Measurements from ENCODE around the gene NAPSA. TPM values are rescaled to one million over a fixed set of nuclear protein-coding genes. Genes with fewer than 3 reads are reported as not detected.
"Not testable (repeated sequence)": the region's sequence is repeated elsewhere in the genome, so short reads cannot be mapped to it uniquely, and the experiment has no call there.

NAPSA gene
- total RNA-seq, 1 experiment from 2014 or later: 0.11 TPM

DNA sequence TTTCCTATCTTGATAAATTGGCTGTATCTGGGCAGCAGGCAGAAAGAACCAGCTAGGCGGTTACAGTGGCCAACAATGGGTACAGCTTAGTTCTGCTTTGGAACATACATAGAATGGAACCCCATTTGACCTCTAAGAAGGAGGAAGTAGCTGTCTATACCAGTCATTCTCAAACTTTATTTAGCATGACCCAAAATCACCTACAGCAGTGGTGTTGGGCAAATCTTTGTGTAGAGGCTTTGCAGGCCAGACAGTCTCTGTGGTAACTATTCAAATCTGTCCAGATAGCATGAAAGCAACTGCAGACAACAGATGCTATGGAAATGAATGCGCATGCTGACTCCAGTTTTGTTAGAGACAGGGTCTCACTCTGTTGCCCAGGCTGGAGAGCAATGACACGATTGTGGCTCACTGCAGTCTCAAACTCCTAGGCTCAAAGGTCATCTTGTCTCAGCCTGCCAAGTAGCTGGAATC lies 24.3 kb downstream of the NAPSA start:
- peak overlapping the region; percentile 81 for H3K4me2 ChIP-seq (ENCODE audit: low read depth, low read length, poor library complexity, severe bottlenecking)
- H3K27ac ChIP-seq (ENCODE audit: low read length): peak overlapping the region; percentile 95
- peak; percentile 97 for DNase-seq
- no peaks in the 10 kb centered on the region for H3K27me3 ChIP-seq (ENCODE audit: low read length)
- peaks cover 49% of the 10 kb centered on the region for H3K79me2 ChIP-seq (ENCODE audit: low read length)
- peak overlapping the region; percentile 50 for H3K9ac ChIP-seq (ENCODE audit: low read length)
- no peak overlapping the region for H2AFZ ChIP-seq (ENCODE audit: low read length)
- peak overlapping the region; percentile 44 for H3K4me3 ChIP-seq (ENCODE audit: low read length)
- H3K36me3 ChIP-seq (ENCODE audit: insufficient read depth, low read length): peaks cover 48% of the 10 kb centered on the region
- no peaks in the 10 kb centered on the region for H3K9me2 ChIP-seq (replicated peaks; ENCODE audit: insufficient read depth, low read length)
- H3K9me3 ChIP-seq (ENCODE audit: low read length): no peaks in the 10 kb centered on the region; the same call in 1 of the 2 replicates
- H3K4me1 ChIP-seq (ENCODE audit: low read length): peaks cover 82% of the 10 kb centered on the region
- peaks cover 28% of the 10 kb centered on the region; the same call in 1 of the 2 replicates for H4K20me1 ChIP-seq (ENCODE audit: insufficient read depth, low read depth, low read length)

DNA sequence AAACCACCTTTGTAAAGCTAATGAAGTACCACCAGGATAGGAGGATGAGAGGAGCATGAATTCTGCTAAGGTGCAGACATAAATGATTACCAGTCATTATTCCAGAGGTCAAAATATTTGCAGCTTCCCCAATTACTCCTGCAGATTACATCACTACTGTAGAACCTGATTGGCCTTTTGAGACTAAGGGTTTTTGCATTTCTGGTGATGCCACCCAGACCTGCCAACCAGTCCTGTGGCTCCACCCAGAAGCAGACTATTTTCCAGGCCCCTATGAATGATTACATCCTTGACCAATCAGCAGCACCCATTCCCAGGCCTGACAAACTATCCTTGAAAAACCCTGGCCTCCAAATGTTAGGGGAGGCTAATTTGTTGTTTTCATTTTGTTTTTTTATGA lies 25.1 kb downstream of the NAPSA start:
- H3K9ac ChIP-seq (ENCODE audit: low read length): peak overlapping the region; percentile 50
- peak overlapping the region; percentile 95 for H3K27ac ChIP-seq (ENCODE audit: low read length)
- peaks cover 49% of the 10 kb centered on the region for H3K79me2 ChIP-seq (ENCODE audit: low read length)

DNA sequence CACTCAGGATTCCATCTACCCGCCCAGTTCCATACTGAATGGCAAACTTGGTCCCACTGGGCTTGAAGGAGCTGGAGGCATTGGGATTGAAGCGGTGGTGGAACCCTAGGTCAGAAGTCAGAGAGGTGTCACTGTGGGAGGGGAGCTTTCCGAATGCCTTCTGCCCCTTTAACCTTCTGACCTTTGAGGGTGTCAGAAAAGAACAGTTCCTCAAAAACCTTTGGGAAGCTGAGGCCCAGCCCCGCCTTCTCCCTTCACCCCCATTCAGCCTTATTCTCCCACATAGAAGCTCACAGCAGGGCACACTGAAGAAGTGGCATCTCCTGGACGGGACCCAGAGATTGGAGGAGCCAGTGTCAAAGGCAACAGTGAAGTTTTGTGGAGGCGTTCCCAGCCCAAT lies 28.4 kb downstream of the NAPSA start:
- H3K9me3 ChIP-seq (ENCODE audit: low read length); H2AFZ ChIP-seq (ENCODE audit: low read length); H3K9me2 ChIP-seq (replicated peaks; ENCODE audit: insufficient read depth, low read length); H3K27ac ChIP-seq (ENCODE audit: low read length); H3K27me3 ChIP-seq (ENCODE audit: low read length); H3K4me3 ChIP-seq (ENCODE audit: low read length); DNase-seq; H3K9ac ChIP-seq (ENCODE audit: low read length); H3K4me2 ChIP-seq (ENCODE audit: low read depth, low read length, poor library complexity, severe bottlenecking): not testable (repeated sequence)
- Histone ChIP-seq H3K36me3 (ENCODE audit: insufficient read depth, low read length) (peaks cover 61% of the 10 kb centered on the region), H3K4me1 (ENCODE audit: low read length) (peaks cover 87% of the 10 kb centered on the region), H3K79me2 (ENCODE audit: low read length) (peaks cover 31% of the 10 kb centered on the region), H4K20me1 (ENCODE audit: insufficient read depth, low read depth, low read length) (peaks cover 34% of the 10 kb centered on the region; the same call in 1 of the 2 replicates)

More for the DNA sequence above, 25.1 kb downstream of the NAPSA start:
- no peaks in the 10 kb centered on the region for H3K27me3 ChIP-seq (ENCODE audit: low read length)
- no peaks in the 10 kb centered on the region for H3K9me2 ChIP-seq (replicated peaks; ENCODE audit: insufficient read depth, low read length)
- H2AFZ ChIP-seq (ENCODE audit: low read length): no peak overlapping the region
- H3K4me3 ChIP-seq (ENCODE audit: low read length): peak overlapping the region; percentile 44
- peak overlapping the region; percentile 81 for H3K4me2 ChIP-seq (ENCODE audit: low read depth, low read length, poor library complexity, severe bottlenecking)
- no peaks in the 10 kb centered on the region; the same call in 1 of the 2 replicates for H3K9me3 ChIP-seq (ENCODE audit: low read length)
- H3K36me3 ChIP-seq (ENCODE audit: insufficient read depth, low read length): peaks cover 52% of the 10 kb centered on the region
- peaks cover 80% of the 10 kb centered on the region for H3K4me1 ChIP-seq (ENCODE audit: low read length)
- DNase-seq: peak; percentile 73
- H4K20me1 ChIP-seq (ENCODE audit: insufficient read depth, low read depth, low read length): peaks cover 28% of the 10 kb centered on the region; the same call in 1 of the 2 replicates

DNA sequence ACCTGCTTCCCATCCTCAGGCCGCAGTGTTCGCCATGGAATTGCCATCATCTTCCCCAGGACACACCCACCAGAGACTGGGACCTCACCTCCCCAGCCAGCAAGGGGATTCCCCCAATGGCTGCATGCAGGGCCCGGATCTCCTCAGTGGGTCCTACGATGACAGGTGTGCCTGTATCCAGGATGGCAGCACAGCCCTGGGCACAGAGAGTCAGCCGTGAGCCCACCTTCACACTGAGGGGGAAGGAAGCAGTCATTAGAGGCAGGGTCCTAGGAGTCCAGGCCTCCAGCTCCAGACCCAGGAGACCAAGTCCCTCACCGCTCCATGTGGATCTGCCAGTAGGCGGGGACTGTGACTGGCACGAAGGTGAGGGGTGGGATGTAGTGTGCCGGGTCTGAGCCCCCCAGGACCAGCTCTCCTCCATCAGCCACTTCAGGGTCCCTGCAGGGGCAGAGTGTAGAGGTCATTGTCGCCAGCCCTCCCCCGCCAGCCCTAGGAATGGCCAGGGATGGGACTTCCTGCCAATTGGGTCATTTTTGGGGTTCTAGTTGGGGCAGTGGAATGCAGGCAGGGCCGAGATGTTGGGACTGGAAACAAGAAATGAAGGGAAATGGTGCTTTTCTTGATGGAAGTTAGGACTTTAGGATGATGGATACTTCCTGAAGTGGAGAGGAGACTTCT lies 30.6 kb downstream of the NAPSA start:
- no peaks in the 10 kb centered on the region for H3K27me3 ChIP-seq (ENCODE audit: low read length)
- no peak for DNase-seq
- H3K4me3 ChIP-seq (ENCODE audit: low read length): no peak overlapping the region; the same call in 1 of the 2 replicates
- H3K27ac ChIP-seq (ENCODE audit: low read length): peak overlapping the region; percentile 42
- H3K9ac ChIP-seq (ENCODE audit: low read length): no peak overlapping the region
- H4K20me1 ChIP-seq (ENCODE audit: insufficient read depth, low read depth, low read length): peaks cover 26% of the 10 kb centered on the region; the same call in 1 of the 2 replicates
- peak overlapping the region; percentile 5 for H3K4me2 ChIP-seq (ENCODE audit: low read depth, low read length, poor library complexity, severe bottlenecking)
- H3K79me2 ChIP-seq (ENCODE audit: low read length): peaks cover 19% of the 10 kb centered on the region
- peaks cover 85% of the 10 kb centered on the region for H3K4me1 ChIP-seq (ENCODE audit: low read length)
- no peak overlapping the region for H2AFZ ChIP-seq (ENCODE audit: low read length)
- H3K9me3 ChIP-seq (ENCODE audit: low read length): no peaks in the 10 kb centered on the region
- H3K36me3 ChIP-seq (ENCODE audit: insufficient read depth, low read length): peaks cover 53% of the 10 kb centered on the region
- H3K9me2 ChIP-seq (replicated peaks; ENCODE audit: insufficient read depth, low read length): no peaks in the 10 kb centered on the region

DNA sequence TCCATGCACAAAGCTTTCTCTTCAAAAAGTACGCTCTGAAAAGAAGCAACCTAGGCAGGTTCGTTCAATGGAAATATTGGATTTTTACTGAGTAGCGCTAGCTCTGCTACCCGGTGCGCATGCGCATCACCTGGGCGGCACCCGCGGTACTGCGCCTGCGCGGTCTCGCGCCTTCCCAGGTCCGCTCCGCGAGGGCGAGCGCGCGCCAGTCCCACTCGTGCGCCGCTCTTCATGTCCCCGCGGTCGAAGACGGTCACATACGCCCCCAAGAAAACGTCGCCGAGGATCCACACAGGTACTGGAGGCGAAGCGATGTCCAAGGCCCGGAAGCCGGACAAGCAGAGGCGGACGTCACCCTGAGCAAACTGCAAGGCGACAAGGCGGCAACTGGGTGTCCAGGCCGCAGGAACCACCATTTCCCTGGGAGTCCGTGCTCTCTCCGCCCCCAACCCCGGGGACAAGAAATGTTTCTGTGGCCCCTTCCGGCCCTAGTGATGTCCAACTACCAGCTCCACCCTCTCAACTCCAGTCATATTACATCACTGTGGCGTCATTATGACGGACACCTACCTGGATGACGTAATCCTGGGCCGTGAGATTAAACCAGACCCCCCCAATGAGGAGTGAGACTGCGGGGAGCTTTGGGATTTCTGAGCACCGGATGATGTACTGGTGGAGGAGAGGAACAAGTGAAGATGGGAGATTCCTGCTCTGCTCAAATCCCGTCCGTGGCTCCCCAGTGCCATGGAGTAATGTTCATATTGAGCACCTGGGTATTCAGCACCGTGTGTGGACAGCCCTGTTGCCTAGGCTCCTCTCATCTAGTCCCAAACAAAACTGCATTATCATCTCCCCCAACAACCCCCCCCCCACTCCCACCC lies 31.5 kb downstream of the NAPSA start:
- Histone ChIP-seq H3K9me3 (ENCODE audit: low read length) (no peaks in the 10 kb centered on the region), H2AFZ (ENCODE audit: low read length) (no peak overlapping the region), H3K36me3 (ENCODE audit: insufficient read depth, low read length) (peaks cover 44% of the 10 kb centered on the region), H3K9ac (ENCODE audit: low read length) (peak overlapping the region; percentile 77), H3K27me3 (ENCODE audit: low read length) (no peaks in the 10 kb centered on the region), H3K9me2 (replicated peaks; ENCODE audit: insufficient read depth, low read length) (no peaks in the 10 kb centered on the region), H3K79me2 (ENCODE audit: low read length) (peaks cover 10% of the 10 kb centered on the region), H4K20me1 (ENCODE audit: insufficient read depth, low read depth, low read length) (peaks cover 17% of the 10 kb centered on the region; the same call in 1 of the 2 replicates), H3K4me3 (ENCODE audit: low read length) (peak overlapping the region; percentile 56), H3K4me2 (ENCODE audit: low read depth, low read length, poor library complexity, severe bottlenecking) (peak overlapping the region; percentile 71), H3K27ac (ENCODE audit: low read length) (peak overlapping the region; percentile 92), H3K4me1 (ENCODE audit: low read length) (peaks cover 81% of the 10 kb centered on the region)
- peak; percentile 69 for DNase-seq

DNA sequence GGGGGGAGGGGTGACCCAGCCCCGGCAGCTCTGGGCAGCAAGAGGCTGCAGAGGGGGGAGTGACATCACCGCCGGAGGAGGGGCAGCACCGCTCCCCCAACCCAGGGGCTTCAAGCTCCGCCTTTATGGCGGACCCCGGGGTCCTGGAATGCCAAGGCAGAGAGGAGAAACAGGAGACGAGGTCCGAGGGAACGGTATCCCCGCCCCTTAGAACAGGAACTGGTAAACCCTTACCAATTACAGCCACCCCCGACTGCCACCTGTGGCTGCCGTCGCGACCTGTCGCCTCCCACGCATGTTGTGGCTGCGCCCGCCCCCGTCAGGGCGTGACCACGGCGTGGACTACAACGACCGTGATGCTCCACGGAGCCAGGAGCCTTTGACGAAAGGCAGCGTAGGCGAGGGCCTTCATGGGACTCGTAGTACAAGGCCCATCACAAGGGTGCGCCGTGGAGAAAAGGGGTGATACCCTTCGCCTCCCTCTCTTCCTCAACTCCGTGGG lies 32.2 kb downstream of the NAPSA start:
- peaks cover 39% of the 10 kb centered on the region for H3K36me3 ChIP-seq (ENCODE audit: insufficient read depth, low read length)
- peaks cover 4% of the 10 kb centered on the region for H3K79me2 ChIP-seq (ENCODE audit: low read length)
- H4K20me1 ChIP-seq (ENCODE audit: insufficient read depth, low read depth, low read length): peaks cover 17% of the 10 kb centered on the region; the same call in 1 of the 2 replicates
- no peaks in the 10 kb centered on the region for H3K9me2 ChIP-seq (replicated peaks; ENCODE audit: insufficient read depth, low read length)
- H3K4me3 ChIP-seq (ENCODE audit: low read length): peak overlapping the region; percentile 56
- peak overlapping the region; percentile 77 for H3K9ac ChIP-seq (ENCODE audit: low read length)
- peak overlapping the region; percentile 92 for H3K27ac ChIP-seq (ENCODE audit: low read length)
- H3K27me3 ChIP-seq (ENCODE audit: low read length): no peaks in the 10 kb centered on the region
- H3K9me3 ChIP-seq (ENCODE audit: low read length): no peaks in the 10 kb centered on the region
- no peak overlapping the region for H2AFZ ChIP-seq (ENCODE audit: low read length)
- H3K4me1 ChIP-seq (ENCODE audit: low read length): peaks cover 83% of the 10 kb centered on the region
- H3K4me2 ChIP-seq (ENCODE audit: low read depth, low read length, poor library complexity, severe bottlenecking): peak overlapping the region; percentile 71
- peak; percentile 94 for DNase-seq

DNA sequence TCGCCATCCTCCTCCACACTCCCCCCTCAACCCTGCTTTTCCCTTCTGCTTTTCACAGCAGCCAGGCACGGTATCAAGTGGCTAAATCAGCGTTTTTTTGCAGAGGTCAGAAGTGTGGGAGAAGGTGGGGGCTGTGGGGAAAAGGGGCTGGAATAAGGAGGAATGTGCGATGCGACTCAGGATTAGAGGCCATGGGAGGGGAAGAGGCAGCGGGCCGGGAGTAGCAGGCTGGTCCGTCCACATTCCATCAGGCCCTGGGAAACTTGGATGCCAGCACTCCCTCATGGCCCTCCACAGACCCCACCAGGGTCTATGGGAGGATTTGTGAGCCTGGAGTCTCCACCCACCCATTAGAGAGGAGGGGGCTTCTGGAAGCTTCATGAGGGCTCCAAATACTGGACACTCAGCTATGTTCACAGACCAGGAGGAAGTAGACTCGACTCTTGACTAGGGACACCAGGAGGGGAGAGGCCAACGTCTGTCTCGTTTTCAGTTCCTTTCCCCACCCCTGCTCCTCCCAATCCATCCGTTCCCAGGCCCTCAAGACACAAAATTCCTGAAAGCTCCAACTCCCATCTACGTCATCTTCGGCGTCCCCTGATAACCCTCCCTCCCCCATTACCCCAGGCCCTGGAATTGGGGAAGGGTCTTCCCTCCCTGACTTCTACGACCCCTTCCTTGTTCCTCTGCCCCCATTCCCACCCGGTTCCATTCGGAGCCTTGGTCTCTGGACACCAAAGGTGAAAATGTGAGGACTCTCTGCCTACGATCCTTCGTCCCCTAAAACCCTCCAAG lies 33.0 kb downstream of the NAPSA start:
- 0 out of 2 replicates have a peak, but pooled peaks cover under 1% of the 10 kb centered on the region for H3K79me2 ChIP-seq (ENCODE audit: low read length)
- H2AFZ ChIP-seq (ENCODE audit: low read length): no peak overlapping the region
- no peaks in the 10 kb centered on the region for H3K9me2 ChIP-seq (replicated peaks; ENCODE audit: insufficient read depth, low read length)
- peak overlapping the region; percentile 71 for H3K4me2 ChIP-seq (ENCODE audit: low read depth, low read length, poor library complexity, severe bottlenecking)
- no peaks in the 10 kb centered on the region for H3K27me3 ChIP-seq (ENCODE audit: low read length)
- H4K20me1 ChIP-seq (ENCODE audit: insufficient read depth, low read depth, low read length): peaks cover 18% of the 10 kb centered on the region; the same call in 1 of the 2 replicates
- DNase-seq: peak; percentile 69
- H3K36me3 ChIP-seq (ENCODE audit: insufficient read depth, low read length): peaks cover 32% of the 10 kb centered on the region
- H3K4me3 ChIP-seq (ENCODE audit: low read length): peak overlapping the region; percentile 56
- peak overlapping the region; percentile 77 for H3K9ac ChIP-seq (ENCODE audit: low read length)
- no peaks in the 10 kb centered on the region for H3K9me3 ChIP-seq (ENCODE audit: low read length)
- H3K27ac ChIP-seq (ENCODE audit: low read length): peak overlapping the region; percentile 92
- H3K4me1 ChIP-seq (ENCODE audit: low read length): peaks cover 85% of the 10 kb centered on the region

All from Karpas-422 (cell line).